Right cardiac atrium (tissue), 5 donors: Measurements from ENCODE around the gene CNTNAP2. TPM values are rescaled to one million over a fixed set of nuclear protein-coding genes. Genes with fewer than 3 reads are reported as not detected.

Experiments
- ATAC-seq, 2 donors: fragments of 200-7000 bp; cut with Tn5 transposase; one replicate each; pipeline versions ENCODE4 v1.8.0 to v1.9.1; 2020; ENCODE audit warnings: moderate library complexity in 2 of 2, mild to moderate bottlenecking in 1 of 2
- DNase-seq, 3 donors: peaks; one replicate each; pipeline ENCODE4 v3.0.0-alpha.2; 2020
- H3K27ac ChIP-seq: one replicate; pipeline ENCODE4 v1.5.1; 2013; ENCODE audit warnings: mild to moderate bottlenecking, low read length, control low read depth, moderate library complexity
- H3K27me3 ChIP-seq: one replicate; pipeline ENCODE4 v1.6.1; 2013; ENCODE audit not compliant: control insufficient read depth, insufficient read depth
- H3K4me1 ChIP-seq: one replicate; pipeline ENCODE4 v1.6.1; 2013; ENCODE audit warnings: low read length; ENCODE audit not compliant: control insufficient read depth, insufficient read depth
- H3K4me3 ChIP-seq: one replicate; pipeline ENCODE4 v1.5.1; 2013; ENCODE audit warnings: low read length, control low read depth
- H3K9me3 ChIP-seq: one replicate; pipeline ENCODE4 v1.6.1; 2013; ENCODE audit warnings: low read length; ENCODE audit not compliant: control insufficient read depth
- WGBS: extraction: QIAGEN DNeasy Blood & Tissue Kit; methylation state at CpG from one replicate; pipeline ENCODE4 v1.1.7; 2013; 5-methylcytosine and 5-hydroxymethylcytosine counted together
- intact Hi-C, 4 donors: fragments of 100-400 bp; cut with DNase I; formaldehyde crosslinking; loops; one replicate each; pipeline versions ENCODE4 v1.11.0 to v1.14.0; 2022 to 2023
- polyA plus RNA-seq: library from polyadenylated mRNA; stranded (reverse); fragments of 200-250 nt; gene quantifications from one replicate; pipeline ENCODE4 v1.2.3, GENCODE V29; 2013
- total RNA-seq, 4 donors: library from RNA; stranded (reverse); fragmentation: NEBNext Ultra II Directional; extraction: Animal tissue kit (Norgen Biotek cat#: 25700); gene quantifications; one replicate each; pipeline ENCODE4 v1.2.1, GENCODE V29; 2021
- donor health status: healthy with polysubstance abuse.
- donor health status: DM: no; HTN: yes; CAD: no.
- donor health status: DM: no; HTN: no; CAD: no.
- donor health status: DM: no; HTN: yes; CAD: no; lungs with severe emphysema.
- donor health status: DM: yes; HTN: yes; CAD: no.

The CNTNAP2 gene
- total and polyA plus RNA-seq, 5 donors: 0.23 to 1.7 (median 0.91) TPM; not detected in 1

- H3K4me3 ChIP-seq: no peak overlapping the region
- no peaks in the 10 kb centered on the region for H3K4me1 ChIP-seq
- DNase-seq: no peak
- H3K9me3 ChIP-seq: no peaks in the 10 kb centered on the region
- ATAC-seq: no peak
- H3K27ac ChIP-seq: no peak overlapping the region
- no peaks in the 10 kb centered on the region for H3K27me3 ChIP-seq
- 64% methylated on average over 2 of the region's 2 CpGs for WGBS
- intact Hi-C loops: no loop called here
Observed at GRCh38 chr7:146499970-146500369, 383.4 kb downstream of the CNTNAP2 start.

GRCh38 chr7:146503844-146504243 lies 387.2 kb downstream of the CNTNAP2 start:
- no peak for DNase-seq
- Histone ChIP-seq H3K4me3 (no peak overlapping the region), H3K27me3 (no peaks in the 10 kb centered on the region), H3K4me1 (no peaks in the 10 kb centered on the region), H3K27ac (no peak overlapping the region), H3K9me3 (peaks cover 2% of the 10 kb centered on the region)
- no peak for ATAC-seq
- WGBS: 92% methylated on average over 5 of the region's 5 CpGs
- intact Hi-C loops: no loop called here

- ATAC-seq (no peak), DNase-seq (no peak)
- no peaks in the 10 kb centered on the region for H3K4me1 ChIP-seq
- H3K9me3 ChIP-seq: peaks cover 2% of the 10 kb centered on the region
- no peak overlapping the region for H3K4me3 ChIP-seq
- no peak overlapping the region for H3K27ac ChIP-seq
- intact Hi-C loops: no loop called here
- H3K27me3 ChIP-seq: no peaks in the 10 kb centered on the region
- WGBS: 75% methylated on average over 1 of the region's 1 CpG
Observed at GRCh38 chr7:146510088-146510680, 393.6 kb downstream of the CNTNAP2 start.

- no peak overlapping the region for H3K4me3 ChIP-seq
- no peaks in the 10 kb centered on the region for H3K4me1 ChIP-seq
- H3K9me3 ChIP-seq: no peaks in the 10 kb centered on the region
- no peak overlapping the region for H3K27ac ChIP-seq
- 93% methylated on average over 1 of the region's 1 CpG for WGBS
- no peaks in the 10 kb centered on the region for H3K27me3 ChIP-seq
- ATAC-seq (no peak), DNase-seq (no peak)
- intact Hi-C loops: no loop called here
Observed at GRCh38 chr7:146514304-146514703, 397.7 kb downstream of the CNTNAP2 start.

GRCh38 chr7:146528581-146528980 lies 412.0 kb downstream of the CNTNAP2 start:
- WGBS: 56% methylated on average over 2 of the region's 2 CpGs
- DNase-seq (no peak), ATAC-seq (no peak)
- intact Hi-C loops: no loop called here
- H3K27me3 ChIP-seq: no peaks in the 10 kb centered on the region
- H3K27ac ChIP-seq: no peak overlapping the region
- no peaks in the 10 kb centered on the region for H3K9me3 ChIP-seq
- no peaks in the 10 kb centered on the region for H3K4me1 ChIP-seq
- H3K4me3 ChIP-seq: no peak overlapping the region

- H3K9me3 ChIP-seq: no peaks in the 10 kb centered on the region
- no peak for DNase-seq
- no peaks in the 10 kb centered on the region for H3K4me1 ChIP-seq
- no peak for ATAC-seq
- no peaks in the 10 kb centered on the region for H3K27me3 ChIP-seq
- 58% methylated on average over 1 of the region's 1 CpG for WGBS
- no peak overlapping the region for H3K27ac ChIP-seq
- no peak overlapping the region for H3K4me3 ChIP-seq
- intact Hi-C loops: no loop called here
Observed at GRCh38 chr7:146539836-146540235, 423.2 kb downstream of the CNTNAP2 start.

- Histone ChIP-seq H3K4me1 (no peaks in the 10 kb centered on the region), H3K27ac (no peak overlapping the region), H3K27me3 (no peaks in the 10 kb centered on the region), H3K4me3 (no peak overlapping the region), H3K9me3 (no peaks in the 10 kb centered on the region)
- intact Hi-C loops: no loop called here
- ATAC-seq (no peak), DNase-seq (no peak)
- 69% methylated on average over 2 of the region's 2 CpGs for WGBS
Observed at GRCh38 chr7:146542101-146542500, 425.5 kb downstream of the CNTNAP2 start.

GRCh38 chr7:146544748-146545147 lies 428.1 kb downstream of the CNTNAP2 start:
- DNase-seq (no peak), ATAC-seq (no peak)
- no peak overlapping the region for H3K4me3 ChIP-seq
- no peak overlapping the region for H3K27ac ChIP-seq
- 62% methylated on average over 2 of the region's 2 CpGs for WGBS
- no peaks in the 10 kb centered on the region for H3K9me3 ChIP-seq
- intact Hi-C loops: no loop called here
- no peaks in the 10 kb centered on the region for H3K4me1 ChIP-seq
- no peaks in the 10 kb centered on the region for H3K27me3 ChIP-seq

GRCh38 chr7:146548816-146549215 lies 432.2 kb downstream of the CNTNAP2 start:
- H3K4me1 ChIP-seq: no peaks in the 10 kb centered on the region
- H3K4me3 ChIP-seq: no peak overlapping the region
- no peaks in the 10 kb centered on the region for H3K27me3 ChIP-seq
- intact Hi-C loops: no loop called here
- no peaks in the 10 kb centered on the region for H3K9me3 ChIP-seq
- DNase-seq (no peak), ATAC-seq (no peak)
- 74% methylated on average over 1 of the region's 1 CpG for WGBS
- H3K27ac ChIP-seq: no peak overlapping the region

GRCh38 chr7:146554556-146554955 lies 438.0 kb downstream of the CNTNAP2 start:
- Histone ChIP-seq H3K9me3 (no peaks in the 10 kb centered on the region), H3K27me3 (no peaks in the 10 kb centered on the region), H3K4me3 (no peak overlapping the region), H3K4me1 (no peaks in the 10 kb centered on the region), H3K27ac (no peak overlapping the region)
- ATAC-seq (no peak), DNase-seq (no peak)
- intact Hi-C loops: no loop called here
- WGBS: 85% methylated on average over 6 of the region's 6 CpGs

- Histone ChIP-seq H3K4me1 (no peaks in the 10 kb centered on the region), H3K4me3 (no peak overlapping the region), H3K27me3 (no peaks in the 10 kb centered on the region), H3K27ac (no peak overlapping the region), H3K9me3 (no peaks in the 10 kb centered on the region)
- DNase-seq (no peak), ATAC-seq (no peak)
- intact Hi-C loops: no loop called here
- WGBS: 67% methylated on average over 4 of the region's 4 CpGs
Observed at GRCh38 chr7:146557971-146558469, 441.4 kb downstream of the CNTNAP2 start.

- H3K4me1 ChIP-seq: no peaks in the 10 kb centered on the region
- no peaks in the 10 kb centered on the region for H3K9me3 ChIP-seq
- intact Hi-C loops: no loop called here
- DNase-seq (no peak), ATAC-seq (no peak)
- H3K27ac ChIP-seq: no peak overlapping the region
- no peaks in the 10 kb centered on the region for H3K27me3 ChIP-seq
- 72% methylated on average over 3 of the region's 3 CpGs for WGBS
- H3K4me3 ChIP-seq: no peak overlapping the region
Observed at GRCh38 chr7:146565872-146566271, 449.3 kb downstream of the CNTNAP2 start.
